Heart left ventricle (tissue), 16 donors: Measurements from ENCODE around the gene COL16A1. TPM values are rescaled to one million over a fixed set of nuclear protein-coding genes. Genes with fewer than 3 reads are reported as not detected.
A peak's percentile ranks its signal among the peaks of the same experiment; 100 is the strongest.

Experiments
- ATAC-seq, 4 donors: fragments of 200-7000 bp; cut with Tn5 transposase; one replicate each; pipeline ENCODE4 v1.9.1; 2020 to 2022; ENCODE audit warnings: moderate library complexity in 4 of 4, mild to moderate bottlenecking in 3 of 4, moderate number of reproducible peaks in 1 of 4
- DNase-seq, 5 donors: peaks; one replicate each; pipeline ENCODE4 v3.0.0-alpha.2; 2020
- H3K27ac ChIP-seq, 12 donors: fragments of 200-600 bp; sonication (generic) in 4 of 12; one replicate each; pipeline versions ENCODE4 v1.5.0 to v1.8.0; 2016 to 2022; ENCODE audit warnings: mild to moderate bottlenecking in 2 of 12
- H3K27me3 ChIP-seq, 9 donors: fragments of 200-600 bp; sonication (generic) in 2 of 9; one replicate each; pipeline versions ENCODE4 v1.5.1 to v1.8.0; 2016 to 2022; ENCODE audit warnings: mild to moderate bottlenecking in 3 of 9
- H3K36me3 ChIP-seq, 9 donors: fragments of 200-600 bp; sonication (generic) in 2 of 9; one replicate each; pipeline versions ENCODE4 v1.5.0 to v1.8.0; 2018 to 2022; ENCODE audit warnings: mild to moderate bottlenecking in 2 of 9
- H3K4me1 ChIP-seq, 12 donors: fragments of 200-600 bp; sonication (generic) in 4 of 12; one replicate each; pipeline versions ENCODE4 v1.5.0 to v1.8.0; 2016 to 2022; ENCODE audit warnings: mild to moderate bottlenecking in 3 of 12
- H3K4me3 ChIP-seq, 12 donors: fragments of 200-600 bp; sonication (generic) in 4 of 12; one replicate each; pipeline versions ENCODE4 v1.5.0 to v1.8.0; 2017 to 2022; ENCODE audit warnings: mild to moderate bottlenecking in 9 of 12, moderate library complexity in 4 of 12
- H3K9me3 ChIP-seq, 12 donors: fragments of 200-600 bp; sonication (generic) in 4 of 12; one replicate each; pipeline versions ENCODE4 v1.5.0 to v1.8.0; 2016 to 2022; ENCODE audit warnings: mild to moderate bottlenecking in 1 of 12
- POLR2A ChIP-seq, 2 donors: fragments of 450-650 bp; IDR thresholded peaks; one replicate each; pipeline ENCODE4 v1.6.1; 2017; ENCODE audit warnings: antibody characterized with exemption in 2 of 2, mild to moderate bottlenecking in 2 of 2, moderate library complexity in 2 of 2
- WGBS, 4 donors: extraction: QIAGEN DNeasy Blood & Tissue Kit in 2 of 4; methylation state at CpG; one replicate each; pipeline versions ENCODE4 v1.1.5 to v1.1.7; 2013 to 2018; 5-methylcytosine and 5-hydroxymethylcytosine counted together
- intact Hi-C, 10 donors: fragments of 100-400 bp; cut with DNase I; formaldehyde crosslinking; loops; one replicate each; pipeline versions ENCODE4 v1.11.1 to v1.14.2; 2022
- polyA plus RNA-seq, 2 donors: library from polyadenylated mRNA; stranded (reverse); fragments of 200-250 nt; gene quantifications; one replicate each; pipeline ENCODE4 v1.2.3, GENCODE V29; 2013
- total RNA-seq, 9 donors: library from RNA; depleted of rRNA in 2 of 9; stranded (reverse); fragments of >200 nt in 2 of 9; fragmentation: NEBNext Ultra II Directional in 3 of 9; extraction: Animal tissue kit (Norgen Biotek cat#: 25700) in 3 of 9; gene quantifications; one replicate each; pipeline versions ENCODE4 v1.1.0 to v1.2.4, GENCODE V29; 2016 to 2023
- TF ChIP-seq, protein P1 (sequence below), 12 donors: fragments of 200-600 bp; sonication (generic) in 4 of 12; IDR thresholded peaks; one replicate each; pipeline versions ENCODE4 v1.5.0 to v1.8.0; 2018 to 2022; ENCODE audit warnings: antibody characterized with exemption in 12 of 12, mild to moderate bottlenecking in 5 of 12
- donor health status: ischemic (EF 13 %, LVEDD 7.1; RV severe dilation, severe dysfunction).
- donor health status: healthy with polysubstance abuse.
- donor health status: DM: no; HTN: yes; CAD: no.
- donor health status: DM: no; HTN: no; CAD: no.
- donor health status: ischemic (EF 25% LVEDD 6.9; RV normal size, moderate dysfunction).
- donor health status: ischemic (EF 25% LVEDD 5.7; RV mildly dilated, moderate dysfunction).
- donor health status: healthy.
- donor health status: DM: yes; HTN: yes; CAD: no.
- donor health status: ischemic (EF 35%, LVEDD 5.7; RV mildly dilated, moderate dysfunction).
- donor health status: nonischemic (EF 11% LVEDD 7.7; RV severe dilation, severe dysfunction).
- donor health status: DM: yes; HTN: yes; CAD: no.
- donor health status: PGD.
- donor health status: ischemic (EF 29% LVEDD 5.4; RV normal size, mild dysfunction).
- donor health status: nonischemic (EF 23%, LVEDD 6.1; RV moderate dilation, normal function).

COL16A1 gene
- total and polyA plus RNA-seq, 11 donors, result 7.5 to 24.1 (median 13.1) TPM

DNA sequence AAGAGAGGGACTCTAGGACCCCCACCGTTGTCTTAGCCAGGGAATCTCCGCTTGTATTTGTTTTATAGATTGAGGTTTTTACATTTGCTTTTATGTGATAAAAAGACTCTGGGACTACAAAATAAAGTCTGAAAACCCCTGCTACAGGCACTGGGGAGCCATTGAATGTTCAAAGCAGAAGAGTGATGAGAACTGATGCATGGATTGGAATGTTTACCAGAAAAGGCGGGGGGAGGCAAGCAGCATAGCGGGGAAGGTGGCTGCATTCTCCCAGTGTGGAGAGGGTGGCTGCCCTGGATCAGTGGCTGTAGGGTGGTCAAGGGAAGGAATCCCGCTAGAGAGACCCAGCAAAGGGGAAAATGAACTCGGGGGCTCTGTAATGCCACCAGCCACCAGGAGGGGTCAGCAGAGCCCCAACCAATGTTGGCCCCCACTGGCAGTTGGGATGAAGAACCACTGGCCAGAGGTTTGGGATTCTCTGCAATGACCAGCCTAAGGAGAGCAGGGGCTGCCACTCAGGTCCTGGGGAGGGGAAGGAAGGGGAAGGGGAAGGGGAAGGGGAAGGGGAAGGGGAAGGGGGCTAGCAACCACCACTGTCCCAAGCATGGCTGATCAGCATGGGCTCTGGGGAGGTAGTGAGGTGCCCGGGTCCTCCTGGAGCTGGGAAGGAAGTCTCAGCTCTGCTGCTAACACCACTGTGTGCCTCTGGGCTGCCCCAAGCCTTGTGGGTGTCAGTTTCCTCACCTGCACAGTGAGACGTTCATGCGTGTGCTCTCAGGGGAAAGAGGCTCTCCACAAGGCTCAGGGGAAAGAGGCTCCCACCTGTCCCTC is 40.0 kb downstream of the COL16A1 start:
- DNase-seq (peak; percentile 50 to 76 (median 58)), ATAC-seq (peak; percentile 23 to 55 (median 42))
- H3K4me3 ChIP-seq, result no peak overlapping the region
- intact Hi-C loops, result loop anchor here (1.0 to 10.0 kb wide), 14 partner anchors 51 to 401 kb away; no protein-coding TSS in a partner anchor
- peaks cover 0 to 25% (median 10%) of the 10 kb centered on the region in 12 donors for H3K4me1 ChIP-seq
- no peaks in the 10 kb centered on the region for H3K9me3 ChIP-seq
- H3K27me3 ChIP-seq, result no peaks in the 10 kb centered on the region
- H3K27ac ChIP-seq, result no peak overlapping the region
- H3K36me3 ChIP-seq, result peaks cover 0 to 10% (median 0%) of the 10 kb centered on the region in 9 donors
- WGBS, 4 donors, result 51 to 60% (median 54%) methylated on average over 7 to 9 of the region's 9 CpGs
- TF ChIP-seq, protein P1, sequence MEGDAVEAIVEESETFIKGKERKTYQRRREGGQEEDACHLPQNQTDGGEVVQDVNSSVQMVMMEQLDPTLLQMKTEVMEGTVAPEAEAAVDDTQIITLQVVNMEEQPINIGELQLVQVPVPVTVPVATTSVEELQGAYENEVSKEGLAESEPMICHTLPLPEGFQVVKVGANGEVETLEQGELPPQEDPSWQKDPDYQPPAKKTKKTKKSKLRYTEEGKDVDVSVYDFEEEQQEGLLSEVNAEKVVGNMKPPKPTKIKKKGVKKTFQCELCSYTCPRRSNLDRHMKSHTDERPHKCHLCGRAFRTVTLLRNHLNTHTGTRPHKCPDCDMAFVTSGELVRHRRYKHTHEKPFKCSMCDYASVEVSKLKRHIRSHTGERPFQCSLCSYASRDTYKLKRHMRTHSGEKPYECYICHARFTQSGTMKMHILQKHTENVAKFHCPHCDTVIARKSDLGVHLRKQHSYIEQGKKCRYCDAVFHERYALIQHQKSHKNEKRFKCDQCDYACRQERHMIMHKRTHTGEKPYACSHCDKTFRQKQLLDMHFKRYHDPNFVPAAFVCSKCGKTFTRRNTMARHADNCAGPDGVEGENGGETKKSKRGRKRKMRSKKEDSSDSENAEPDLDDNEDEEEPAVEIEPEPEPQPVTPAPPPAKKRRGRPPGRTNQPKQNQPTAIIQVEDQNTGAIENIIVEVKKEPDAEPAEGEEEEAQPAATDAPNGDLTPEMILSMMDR (IDR thresholded peaks at IDR 0.05), result peak; percentile 85 to 96 (median 88)
- no peak for TF ChIP-seq POLR2A (IDR thresholded peaks at IDR 0.05)

DNA sequence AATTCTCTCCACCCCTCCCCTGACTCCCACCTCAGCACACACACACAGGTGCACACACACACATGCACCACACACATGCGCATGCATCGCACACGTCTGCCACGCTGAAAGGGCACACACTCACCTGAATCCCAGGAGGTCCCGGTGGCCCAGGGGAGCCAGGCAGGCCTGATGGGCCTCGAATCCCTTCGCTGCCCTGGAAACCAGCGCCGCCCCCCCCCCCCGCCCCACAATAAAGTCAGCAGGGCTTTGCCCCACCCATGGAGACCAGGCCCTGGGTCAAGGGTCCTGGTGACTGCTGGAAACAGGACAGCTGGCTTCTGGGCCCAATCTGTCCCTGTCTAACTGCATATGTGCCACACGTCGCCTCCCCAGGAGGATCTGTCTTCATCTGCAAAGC is 41.4 kb downstream of the COL16A1 start:
- Histone ChIP-seq H3K9me3 (no peaks in the 10 kb centered on the region), H3K4me1 (peaks cover 0 to 19% (median 10%) of the 10 kb centered on the region in 12 donors), H3K27ac (no peak overlapping the region), H3K27me3 (no peaks in the 10 kb centered on the region), H3K4me3 (no peak overlapping the region), H3K36me3 (peaks cover 0 to 22% (median 0%) of the 10 kb centered on the region in 9 donors)
- TF ChIP-seq, protein P1 (IDR thresholded peaks at IDR 0.05), result no peak
- TF ChIP-seq POLR2A (IDR thresholded peaks at IDR 0.05), result no peak
- intact Hi-C loops, result loop anchor here in 9 of 10 donors (5.0 to 10.0 kb wide), 7 partner anchors 55 to 402 kb away; no protein-coding TSS in a partner anchor
- DNase-seq (no peak), ATAC-seq (no peak)
- 86 to 95% (median 95%) methylated on average over 6 to 12 of the region's 12 CpGs for WGBS, 4 donors

DNA sequence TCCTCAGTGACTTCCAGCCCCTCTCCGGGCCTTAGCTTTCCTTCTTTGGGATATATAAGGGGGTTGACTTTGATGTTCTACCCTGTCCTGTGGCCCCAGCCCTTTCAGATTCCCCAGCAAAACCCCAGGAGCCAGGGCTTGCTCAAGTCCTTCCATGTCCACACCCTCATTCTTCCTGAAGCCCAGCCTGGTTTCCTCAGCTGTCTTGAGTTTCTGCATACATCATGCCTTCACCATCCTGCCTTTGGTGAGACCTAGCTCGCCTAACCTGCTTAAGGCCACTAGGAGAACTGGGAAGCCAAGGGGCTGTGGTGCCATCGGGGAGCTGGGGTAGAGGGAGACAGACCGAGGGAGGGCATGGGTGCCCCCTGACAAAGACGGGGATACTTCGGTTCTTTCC is 42.0 kb downstream of the COL16A1 start:
- no peaks in the 10 kb centered on the region for H3K27me3 ChIP-seq
- no peak overlapping the region for H3K4me3 ChIP-seq
- intact Hi-C loops, result loop anchor here in 9 of 10 donors (5.0 to 10.0 kb wide), 7 partner anchors 55 to 403 kb away; no protein-coding TSS in a partner anchor
- H3K36me3 ChIP-seq, result peaks cover 0 to 26% (median 0%) of the 10 kb centered on the region in 9 donors
- DNase-seq (no peak), ATAC-seq (no peak)
- H3K27ac ChIP-seq, result no peak overlapping the region
- TF ChIP-seq POLR2A (IDR thresholded peaks at IDR 0.05), result no peak
- TF ChIP-seq, protein P1 (IDR thresholded peaks at IDR 0.05), result no peak
- peaks cover 0 to 12% (median 7%) of the 10 kb centered on the region in 12 donors for H3K4me1 ChIP-seq
- H3K9me3 ChIP-seq, result no peaks in the 10 kb centered on the region
- 93 to 98% (median 95%) methylated on average over 6 of the region's 6 CpGs for WGBS, 4 donors

DNA sequence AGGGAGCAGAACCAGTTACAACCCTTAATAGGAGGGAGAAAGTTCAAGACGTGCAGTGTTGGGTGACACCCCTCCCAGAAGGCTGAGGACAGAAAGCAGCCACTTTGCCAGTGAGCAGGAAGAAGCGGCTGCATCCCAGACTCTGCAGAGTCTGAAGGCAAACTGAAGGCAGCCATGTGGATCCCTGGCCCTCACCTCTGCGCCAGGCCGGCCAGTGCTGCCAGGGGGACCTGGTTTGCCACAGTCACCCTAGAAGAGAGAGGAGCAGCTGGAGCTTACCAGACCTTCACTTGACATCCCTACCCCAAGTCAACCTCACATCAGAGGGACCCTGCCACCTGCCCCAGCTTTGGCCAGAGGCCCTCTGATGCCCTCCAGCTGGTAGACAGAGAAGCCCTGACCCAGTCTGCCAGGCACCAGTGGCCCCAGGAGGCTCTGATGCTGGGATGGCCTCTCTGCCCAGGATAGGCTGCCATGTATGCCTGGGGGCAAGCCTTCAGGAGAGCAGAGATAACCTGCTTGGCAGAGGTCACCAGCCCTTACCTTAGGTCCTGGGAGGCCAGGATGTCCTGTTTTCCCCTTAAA is 42.9 kb downstream of the COL16A1 start:
- Histone ChIP-seq H3K4me3 (no peak overlapping the region), H3K9me3 (no peaks in the 10 kb centered on the region), H3K27me3 (no peaks in the 10 kb centered on the region), H3K27ac (no peak overlapping the region), H3K36me3 (peaks cover 0 to 35% (median 0%) of the 10 kb centered on the region in 9 donors), H3K4me1 (peaks cover 0 to 4% (median 0%) of the 10 kb centered on the region in 12 donors)
- ATAC-seq (no peak), DNase-seq (peak in 1 of 5 donors; percentile 46)
- 89 to 97% (median 92%) methylated on average over 4 of the region's 4 CpGs for WGBS, 4 donors
- intact Hi-C loops, result loop anchor here in 9 of 10 donors (5.0 to 10.0 kb wide), 7 partner anchors 56 to 404 kb away; no protein-coding TSS in a partner anchor
- no peak for TF ChIP-seq POLR2A (IDR thresholded peaks at IDR 0.05)
- TF ChIP-seq, protein P1 (IDR thresholded peaks at IDR 0.05), result no peak
